ENCODE data around the gene RAPGEF4.

DNA sequence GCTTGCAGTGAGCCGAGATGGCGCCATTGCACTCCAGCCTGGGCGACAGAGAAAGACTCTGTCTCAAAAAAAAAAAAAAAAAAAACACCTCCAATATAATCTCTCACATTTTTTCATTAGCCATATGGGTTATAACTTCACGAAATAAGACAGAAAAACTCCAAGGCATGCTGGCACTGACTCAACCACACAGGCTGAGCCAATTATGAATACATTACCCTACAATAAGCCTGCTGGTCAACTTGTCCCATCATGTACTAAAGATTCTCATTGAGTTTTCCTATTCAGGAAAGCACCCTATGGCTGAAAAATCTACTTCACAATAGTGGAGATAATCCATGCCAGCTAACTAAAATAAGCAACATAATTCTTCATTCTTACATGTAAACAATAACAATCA is 327.2 kb downstream of the RAPGEF4 start:
- TF ChIP-seq POLR2AphosphoS5 (IDR thresholded peaks at IDR 0.05; ENCODE audit: low read depth, low read length) = no peak
- no peak for TF ChIP-seq SIN3A (IDR thresholded peaks at IDR 0.05; ENCODE audit: borderline replicate concordance, insufficient read depth, low read length)
- TF ChIP-seq, protein P1, sequence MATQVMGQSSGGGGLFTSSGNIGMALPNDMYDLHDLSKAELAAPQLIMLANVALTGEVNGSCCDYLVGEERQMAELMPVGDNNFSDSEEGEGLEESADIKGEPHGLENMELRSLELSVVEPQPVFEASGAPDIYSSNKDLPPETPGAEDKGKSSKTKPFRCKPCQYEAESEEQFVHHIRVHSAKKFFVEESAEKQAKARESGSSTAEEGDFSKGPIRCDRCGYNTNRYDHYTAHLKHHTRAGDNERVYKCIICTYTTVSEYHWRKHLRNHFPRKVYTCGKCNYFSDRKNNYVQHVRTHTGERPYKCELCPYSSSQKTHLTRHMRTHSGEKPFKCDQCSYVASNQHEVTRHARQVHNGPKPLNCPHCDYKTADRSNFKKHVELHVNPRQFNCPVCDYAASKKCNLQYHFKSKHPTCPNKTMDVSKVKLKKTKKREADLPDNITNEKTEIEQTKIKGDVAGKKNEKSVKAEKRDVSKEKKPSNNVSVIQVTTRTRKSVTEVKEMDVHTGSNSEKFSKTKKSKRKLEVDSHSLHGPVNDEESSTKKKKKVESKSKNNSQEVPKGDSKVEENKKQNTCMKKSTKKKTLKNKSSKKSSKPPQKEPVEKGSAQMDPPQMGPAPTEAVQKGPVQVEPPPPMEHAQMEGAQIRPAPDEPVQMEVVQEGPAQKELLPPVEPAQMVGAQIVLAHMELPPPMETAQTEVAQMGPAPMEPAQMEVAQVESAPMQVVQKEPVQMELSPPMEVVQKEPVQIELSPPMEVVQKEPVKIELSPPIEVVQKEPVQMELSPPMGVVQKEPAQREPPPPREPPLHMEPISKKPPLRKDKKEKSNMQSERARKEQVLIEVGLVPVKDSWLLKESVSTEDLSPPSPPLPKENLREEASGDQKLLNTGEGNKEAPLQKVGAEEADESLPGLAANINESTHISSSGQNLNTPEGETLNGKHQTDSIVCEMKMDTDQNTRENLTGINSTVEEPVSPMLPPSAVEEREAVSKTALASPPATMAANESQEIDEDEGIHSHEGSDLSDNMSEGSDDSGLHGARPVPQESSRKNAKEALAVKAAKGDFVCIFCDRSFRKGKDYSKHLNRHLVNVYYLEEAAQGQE (IDR thresholded peaks at IDR 0.05; ENCODE audit: insufficient read depth in 1 of 2, low read depth in 2 of 2, low read length in 2 of 2) = no peak
